ENCODE data around the gene RCAN3.

RCAN3 gene

GRCh38 chr1:24553931-24554330 is 51.3 kb downstream of the RCAN3 start:
- DNase-seq: no peak

DNA sequence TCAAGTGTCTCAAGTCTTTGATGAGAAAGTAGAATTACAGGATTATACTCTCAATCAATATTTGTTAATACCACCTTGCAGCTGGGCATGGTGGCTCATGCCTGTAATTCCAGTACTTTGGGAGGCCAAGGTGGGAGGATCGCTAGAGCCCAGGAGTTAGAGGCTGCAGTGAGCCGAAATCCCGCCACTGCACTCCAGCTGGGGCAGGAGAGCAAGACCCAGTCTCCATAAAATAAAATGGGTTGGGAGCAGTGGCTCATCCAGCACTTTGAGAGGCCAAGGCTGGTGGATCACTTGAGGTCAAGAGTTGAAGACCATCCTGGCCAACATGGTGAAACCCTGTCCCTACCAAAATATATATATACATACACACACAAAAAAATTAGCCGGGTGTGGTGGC is 52.1 kb downstream of the RCAN3 start:
- DNase-seq: no peak

DNA sequence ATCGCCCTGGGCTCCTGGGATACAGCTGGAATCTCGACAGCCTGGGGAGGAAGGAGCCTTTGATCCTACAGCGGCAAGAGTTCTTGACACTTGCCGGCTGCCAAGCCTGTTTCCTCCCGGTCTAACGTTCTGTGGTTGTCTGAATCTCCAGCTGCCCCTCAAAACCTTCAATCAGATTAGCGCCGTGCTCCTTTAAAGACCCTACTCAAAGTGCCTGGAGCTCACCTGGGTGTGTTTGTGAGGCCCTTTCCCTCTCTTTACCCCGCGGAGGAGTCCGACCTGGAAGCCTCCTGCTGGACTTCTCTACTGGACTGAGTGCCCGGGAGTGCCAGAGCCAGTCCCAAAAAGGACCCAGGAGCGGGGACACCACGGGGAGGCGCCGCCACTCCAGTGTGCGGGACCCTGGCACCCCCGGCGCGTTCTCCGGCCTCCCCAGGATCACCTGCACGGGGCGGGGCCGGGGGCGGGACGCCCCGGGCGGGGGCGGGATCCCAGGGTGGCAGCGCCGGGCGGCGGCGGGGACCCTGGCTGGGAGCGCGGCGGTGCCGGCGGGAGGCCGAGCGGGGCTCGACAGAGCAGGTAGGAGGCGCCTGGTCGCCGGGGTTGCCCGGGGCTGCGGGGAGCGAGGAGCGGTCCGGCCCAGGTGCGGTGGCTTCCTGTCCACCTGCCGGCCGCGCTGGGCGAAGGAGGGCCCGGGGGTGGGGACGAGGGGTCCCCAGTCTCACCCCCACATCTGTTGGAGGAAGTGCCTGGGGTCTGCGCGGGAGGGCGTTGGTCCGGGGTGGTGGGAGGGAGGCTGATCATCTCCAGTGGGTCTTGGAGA is 53.2 kb downstream of the RCAN3 start, which contains the start of gene NCMAP:
TSS of gene NCMAP (plus strand) at position 497 of the 823 bp plus-strand sequence. CDS start 39,344 bp downstream, outside the sequence.
- no peak for DNase-seq

DNA sequence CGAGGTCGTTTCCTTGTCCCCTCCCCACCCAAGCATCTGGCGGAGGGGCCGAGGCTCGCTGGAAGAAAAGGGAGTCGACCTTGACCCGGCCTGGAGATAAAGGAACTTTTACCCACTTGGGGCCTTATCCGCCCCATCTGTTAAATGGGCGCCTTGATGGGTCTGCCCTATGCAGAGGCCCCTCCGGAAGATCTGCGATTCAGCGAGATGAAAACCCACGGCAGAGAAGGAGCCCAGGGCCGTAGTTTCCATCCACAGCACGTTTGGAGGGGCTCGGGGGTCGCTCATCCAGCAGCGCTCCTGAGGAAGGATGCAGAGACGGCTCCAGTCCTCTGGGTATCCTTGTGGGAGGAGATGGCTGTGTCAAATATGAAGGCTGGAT is 53.8 kb downstream of the RCAN3 start:
- no peak for DNase-seq

- no peak for DNase-seq
Measured at GRCh38 chr1:24557220-24557619, 54.6 kb downstream of the RCAN3 start.

GRCh38 chr1:24557711-24558131 is 55.1 kb downstream of the RCAN3 start:
- no peak for DNase-seq

DNA sequence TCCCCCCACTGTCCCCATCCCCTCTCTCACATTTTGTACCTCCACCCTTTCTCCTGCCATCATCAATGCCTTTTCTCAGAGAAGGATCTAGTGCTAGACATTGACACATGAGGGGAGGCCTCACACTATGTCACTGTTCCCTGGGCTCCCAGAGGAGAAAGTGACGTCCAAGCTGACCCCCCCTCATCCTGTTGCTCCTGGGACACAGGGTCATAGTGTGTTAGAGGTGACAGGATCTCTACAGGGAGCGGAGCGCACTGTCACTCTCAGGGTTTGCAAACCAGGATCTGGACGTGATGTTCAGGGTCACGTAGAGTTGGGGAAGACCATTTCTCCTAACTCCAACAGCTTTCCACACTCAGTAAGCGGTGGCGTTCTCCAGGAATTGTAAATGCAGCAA is 55.8 kb downstream of the RCAN3 start:
- no peak for DNase-seq

GRCh38 chr1:24558902-24559791 is 56.5 kb downstream of the RCAN3 start:
- DNase-seq: no peak

DNA sequence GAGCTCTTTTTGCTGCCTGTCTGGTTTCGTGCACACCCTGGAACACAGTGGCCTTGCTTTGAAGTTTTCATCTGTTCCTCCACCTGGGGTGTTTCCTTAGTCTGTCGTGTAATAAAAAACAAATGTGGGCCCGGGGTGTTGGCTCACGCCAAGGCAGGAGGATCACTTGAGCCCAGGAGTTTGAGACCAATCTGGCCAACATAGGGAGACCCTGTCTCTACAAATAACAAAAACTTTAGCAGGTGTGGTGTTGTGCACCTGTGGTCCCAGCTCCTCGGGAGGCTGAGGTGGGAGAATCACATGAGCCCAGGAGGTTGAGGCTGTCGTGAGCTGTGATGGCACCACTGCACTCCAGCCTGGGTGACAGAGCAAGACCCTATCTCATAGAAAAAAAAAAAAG is 57.7 kb downstream of the RCAN3 start:
- no peak for DNase-seq

- no peak for DNase-seq
Measured at GRCh38 chr1:24562625-24563024, 60.0 kb downstream of the RCAN3 start.

DNA sequence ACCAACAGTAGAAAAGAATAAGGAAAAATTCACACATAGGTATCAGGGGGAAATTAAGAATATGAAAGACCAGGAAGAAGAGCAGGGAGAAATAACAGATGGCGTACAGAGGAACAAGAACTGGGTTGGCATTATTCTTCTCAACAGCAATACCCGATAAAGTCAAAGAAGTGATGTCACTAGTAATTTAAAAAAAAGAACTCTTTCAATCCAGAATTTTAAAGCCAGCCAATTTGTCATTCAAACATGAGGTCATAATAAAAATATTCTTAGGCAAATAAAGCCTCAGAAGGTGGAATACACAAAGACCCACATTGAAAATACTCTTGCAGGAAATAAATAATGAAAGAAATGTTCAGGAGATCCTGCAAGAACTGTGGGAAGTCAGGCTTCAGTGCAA is 62.1 kb downstream of the RCAN3 start:
- no peak for DNase-seq

DNA sequence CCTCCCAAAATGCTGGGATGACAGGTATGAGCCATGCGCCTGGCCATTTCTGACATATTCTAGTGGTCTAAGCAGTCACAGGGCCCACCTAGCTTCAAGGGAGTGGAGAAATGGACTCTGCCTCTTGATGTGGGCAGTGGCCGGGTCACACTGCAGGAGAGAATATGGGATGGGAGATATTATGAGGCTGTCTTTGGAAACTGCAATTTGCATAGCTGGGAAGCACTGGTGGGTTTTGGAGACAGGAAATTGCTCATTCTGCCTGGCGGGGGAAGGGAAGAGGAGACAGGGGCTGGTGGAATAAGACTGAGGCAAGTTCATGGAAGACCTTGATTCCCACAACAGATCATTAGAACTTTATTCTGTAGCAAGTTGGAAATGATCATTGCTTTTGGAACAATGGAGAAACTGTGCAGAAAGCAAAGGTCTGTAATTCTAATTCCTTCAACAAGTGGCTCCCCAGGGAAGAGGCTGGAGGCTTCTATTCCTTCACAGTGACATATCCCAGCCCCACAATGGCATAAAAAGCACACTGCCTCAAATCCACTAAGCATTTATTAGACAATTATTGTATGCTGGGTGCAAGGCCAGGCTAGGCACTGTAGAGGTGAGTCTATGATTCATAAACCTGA is 63.7 kb downstream of the RCAN3 start:
- DNase-seq: no peak

DNA sequence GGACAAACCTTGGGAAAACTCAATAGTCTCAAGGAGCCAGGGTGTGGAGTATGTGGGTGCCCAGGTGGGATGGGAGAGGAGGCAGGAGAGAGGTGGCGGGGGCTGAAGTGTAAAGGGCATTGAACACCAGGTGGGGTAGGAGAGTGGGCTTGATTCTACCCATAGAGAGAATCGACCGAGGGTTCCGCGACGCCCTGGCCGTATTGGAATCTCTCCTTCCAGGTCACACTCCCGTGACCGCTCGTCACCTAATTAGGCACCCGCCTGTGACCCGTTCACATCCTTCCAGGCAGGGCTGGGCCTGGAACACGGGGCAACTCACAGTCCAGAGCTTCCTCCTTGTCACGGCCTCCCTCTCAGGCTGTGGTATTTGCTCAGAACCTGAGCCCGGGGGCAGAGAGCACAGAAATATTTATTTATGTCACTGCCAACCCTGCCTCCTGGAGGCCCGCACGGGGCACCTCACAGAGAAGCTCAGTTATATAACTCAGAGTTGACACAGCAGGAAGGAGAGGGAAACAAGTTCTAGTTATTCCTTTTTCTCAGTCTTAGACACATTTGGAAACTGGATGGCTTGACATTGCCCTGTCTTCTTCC is 65.3 kb downstream of the RCAN3 start:
- DNase-seq: no peak

DNA sequence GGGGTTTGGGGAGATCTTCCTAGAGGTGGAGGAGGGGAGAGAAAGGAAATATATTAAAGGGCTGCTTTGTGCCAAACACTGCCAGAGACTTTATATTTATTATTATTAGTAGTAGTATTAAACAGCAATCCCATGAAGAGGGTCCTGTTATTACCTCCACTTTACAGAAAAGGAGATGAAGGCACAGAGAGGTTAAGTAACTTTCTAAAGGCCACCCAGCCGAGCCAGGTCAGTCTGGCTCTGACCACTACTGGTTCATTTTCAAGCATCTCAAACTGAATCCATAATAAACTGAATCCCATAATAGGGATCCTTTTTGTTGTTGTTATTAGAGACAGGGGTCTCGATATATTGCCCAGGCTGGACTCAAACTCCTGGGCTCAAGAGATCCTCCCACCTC is 65.8 kb downstream of the RCAN3 start:
- no peak for DNase-seq

GRCh38 chr1:24570265-24571125 is 67.9 kb downstream of the RCAN3 start:
- no peak for DNase-seq

DNA sequence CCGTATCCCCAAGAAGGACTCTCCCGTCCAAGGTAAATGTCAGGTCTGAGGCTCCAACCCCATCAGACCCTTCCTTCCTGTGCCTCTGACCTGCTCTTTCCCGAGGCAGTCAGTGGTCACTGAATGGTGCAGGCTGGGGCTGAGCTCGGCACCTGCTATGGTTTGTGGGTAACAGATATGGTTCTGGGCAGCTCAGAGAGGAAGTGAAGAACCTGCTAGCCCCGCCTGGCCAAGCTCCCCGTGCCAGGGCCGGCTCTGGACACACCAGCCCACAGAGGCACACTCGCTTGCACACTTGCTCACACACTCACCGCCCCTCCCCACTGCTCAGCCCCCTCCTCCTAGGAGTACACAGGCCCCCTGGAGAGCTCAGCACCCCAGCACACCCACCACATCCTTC is 69.7 kb downstream of the RCAN3 start:
- peak; percentile 22 for DNase-seq

DNA sequence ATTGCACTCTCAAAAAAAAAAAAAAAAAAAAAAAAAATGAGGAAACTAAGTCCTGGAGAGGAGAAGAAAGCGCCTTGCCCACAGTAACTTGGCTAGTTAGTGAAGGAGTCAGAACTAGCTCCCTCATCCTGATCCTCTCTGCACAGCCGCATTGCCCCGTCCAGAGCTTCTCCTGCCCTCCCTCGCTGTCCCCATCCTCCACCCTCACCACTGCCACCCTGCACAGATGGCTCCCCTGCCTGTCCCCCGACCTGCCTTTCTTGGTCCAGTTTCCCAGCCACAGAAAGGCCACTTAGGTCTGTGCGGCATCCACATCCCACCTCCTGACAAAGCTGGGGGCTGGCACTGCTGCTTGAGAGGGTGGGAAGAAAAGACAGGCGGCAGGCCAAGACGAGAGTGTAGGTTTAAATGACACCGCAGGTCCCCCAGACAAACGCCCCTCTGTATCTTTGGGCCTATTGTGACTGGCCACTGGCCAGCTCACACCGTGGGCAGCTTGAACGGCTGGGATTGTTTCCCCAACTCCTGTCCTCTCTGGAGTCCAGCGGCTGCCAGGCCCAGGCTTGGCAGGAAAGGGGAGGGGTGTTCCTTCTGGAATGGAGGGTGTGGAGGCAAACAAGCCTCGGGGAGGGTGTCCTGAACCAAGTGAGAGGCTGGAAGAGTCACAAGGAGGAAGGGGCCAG is 73.4 kb downstream of the RCAN3 start:
- DNase-seq: no peak

- DNase-seq: no peak
Measured at GRCh38 chr1:24578846-24579245, 76.2 kb downstream of the RCAN3 start.

GRCh38 chr1:24580756-24581155 is 78.1 kb downstream of the RCAN3 start:
- no peak for DNase-seq

- DNase-seq: no peak
Measured at GRCh38 chr1:24584171-24584647, 81.6 kb downstream of the RCAN3 start.

DNA sequence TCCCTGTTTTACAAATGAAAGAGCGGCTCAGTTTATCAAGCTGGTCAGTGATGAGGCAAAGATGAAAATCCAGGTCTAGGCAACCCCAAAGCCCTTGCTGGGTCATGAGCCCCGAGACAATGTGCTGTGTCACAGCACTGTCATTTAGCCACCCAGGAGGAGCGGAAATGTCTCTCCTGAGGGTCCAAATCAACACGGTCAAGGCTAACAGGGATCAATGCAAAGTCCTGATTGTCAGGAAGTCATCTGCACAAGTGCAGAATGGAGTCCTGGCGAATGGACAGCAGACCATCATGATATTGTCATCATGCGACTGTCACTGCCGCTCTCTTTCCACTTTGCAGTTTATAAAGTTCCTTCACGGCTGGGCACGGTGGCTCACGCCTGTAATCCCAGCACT is 83.5 kb downstream of the RCAN3 start:
- DNase-seq: no peak

Data from NK-92 treated with Interleukin-12 subunit alpha and Interleukin-12 subunit beta, amount 100 ng/mL, for 24 hours (cell line).